ENCODE results near the gene KCNQ1.

The KCNQ1 gene

GRCh38 chr11:2443406-2443805, 1.4 kb upstream of the KCNQ1 start:
- no peak for DNase-seq

GRCh38 chr11:2443881-2444820, 657 bp upstream of the KCNQ1 start, which contains the start of gene TRPM5:
Gene TRPM5, minus strand, starts transcription at chr11:2444514. Its CDS starts 21,478 bp downstream, at chr11:2423036.
- peak in 1 of 56 donors; percentile 38 for DNase-seq

GRCh38 chr11:2445746-2446551, 1.1 kb downstream of the KCNQ1 start:
- DNase-seq = no peak

GRCh38 chr11:2446590-2447252, 1.9 kb downstream of the KCNQ1 start:
- DNase-seq = peak in 2 of 56 donors; percentile 25 to 27

GRCh38 chr11:2447253-2447950, 2.6 kb downstream of the KCNQ1 start:
- DNase-seq = no peak

- DNase-seq = no peak
Measured at GRCh38 chr11:2447951-2448650, 3.3 kb downstream of the KCNQ1 start.

GRCh38 chr11:2448661-2449547, 4.1 kb downstream of the KCNQ1 start:
- no peak for DNase-seq

GRCh38 chr11:2449548-2450320, 4.9 kb downstream of the KCNQ1 start:
- no peak for DNase-seq

GRCh38 chr11:2450321-2451041, 5.7 kb downstream of the KCNQ1 start:
- no peak for DNase-seq

- no peak for DNase-seq
Measured at GRCh38 chr11:2451336-2451735, 6.5 kb downstream of the KCNQ1 start.

GRCh38 chr11:2451916-2452315, 7.1 kb downstream of the KCNQ1 start:
- DNase-seq = no peak

- DNase-seq = no peak
Measured at GRCh38 chr11:2452321-2453012, 7.7 kb downstream of the KCNQ1 start.

GRCh38 chr11:2453436-2453835, 8.6 kb downstream of the KCNQ1 start:
- DNase-seq = no peak

- DNase-seq = no peak
Measured at GRCh38 chr11:2458321-2458720, 13.5 kb downstream of the KCNQ1 start.

- no peak for DNase-seq
Measured at GRCh38 chr11:2459016-2459725, 14.4 kb downstream of the KCNQ1 start.

- DNase-seq = no peak
Measured at GRCh38 chr11:2459796-2460531, 15.2 kb downstream of the KCNQ1 start.

All from amygdala (tissue), 56 donors.